ENCODE measurements around the gene APOL4. TPM values are rescaled to one million over a fixed set of nuclear protein-coding genes. Genes with fewer than 3 reads are reported as not detected.
"Not testable (repeated sequence)": the region's sequence is repeated elsewhere in the genome, so short reads cannot be mapped to it uniquely, and the experiment has no call there.

Gene APOL4
- total and polyA plus RNA-seq, 2 donors: 4.8 to 53.0 TPM

DNA sequence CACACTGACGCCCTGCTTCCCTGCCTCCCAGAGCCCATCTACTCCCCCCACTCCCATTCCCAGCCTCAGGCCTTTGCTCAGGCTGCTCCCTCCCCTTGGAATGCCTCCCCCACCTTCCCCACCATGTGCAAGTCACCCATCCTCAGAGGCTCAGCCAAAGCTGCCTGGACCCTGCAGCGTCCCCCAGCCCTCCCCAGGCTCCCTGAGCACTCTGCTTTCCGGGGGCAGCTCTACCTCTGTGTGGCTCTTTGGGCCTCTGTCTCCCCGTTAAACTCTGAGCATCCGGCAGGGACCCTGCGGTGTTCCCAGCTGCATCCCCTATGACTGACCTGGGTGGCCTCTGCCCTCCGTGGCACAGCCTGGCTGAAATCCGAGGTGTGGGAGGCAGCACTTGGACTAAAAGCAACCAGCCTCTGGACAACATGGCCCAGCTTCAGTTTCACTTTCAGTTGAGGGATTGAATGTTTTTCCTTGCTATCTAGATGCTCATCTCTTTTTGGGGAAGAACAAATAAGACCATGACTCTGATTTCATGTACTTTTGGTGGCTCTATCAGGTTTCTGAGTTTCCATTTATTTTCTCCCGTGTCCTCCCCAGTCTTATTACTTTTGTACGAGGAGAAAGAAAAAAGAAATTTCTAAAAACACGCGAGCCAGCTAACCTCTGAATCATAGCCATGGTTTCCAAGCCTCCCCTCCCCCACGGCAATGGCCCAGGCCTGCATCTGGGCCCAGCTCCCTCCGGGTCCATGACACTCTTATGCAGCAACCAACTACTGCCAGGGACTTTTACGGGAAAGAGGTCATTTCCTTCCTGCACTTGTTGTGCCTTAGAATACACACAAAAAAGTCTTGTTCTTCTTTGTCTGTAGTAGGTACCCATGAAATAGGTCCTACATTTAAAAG is 44.8 kb downstream of the APOL4 start:
- Histone ChIP-seq H3K4me3 (ENCODE audit: low read length in 2 of 2) (peak overlapping the region; percentile 38 to 58), H3K27ac (ENCODE audit: low read depth in 1 of 2, low read length in 1 of 2) (peak overlapping the region; percentile 61 to 92), H3K36me3 (ENCODE audit: control insufficient read depth in 2 of 2, insufficient read depth in 2 of 2, low read length in 1 of 2) (no peaks in the 10 kb centered on the region), H3K4me1 (ENCODE audit: control insufficient read depth in 2 of 2, insufficient read depth in 2 of 2, low read length in 2 of 2) (peaks cover 45 to 61% of the 10 kb centered on the region in 2 donors), H3K27me3 (ENCODE audit: control insufficient read depth in 2 of 2, insufficient read depth in 1 of 2, low read length in 1 of 2) (no peaks in the 10 kb centered on the region), H3K9me3 (ENCODE audit: control insufficient read depth in 2 of 2, insufficient read depth in 1 of 2, low read length in 1 of 2) (peaks cover 0 to 7% of the 10 kb centered on the region in 2 donors)
- 8% methylated on average over 15 of the region's 15 CpGs for WGBS
- peak in 7 of 9 donors; percentile 41 to 81 (median 52) for DNase-seq (ENCODE audit: low read depth in 6 of 9, low spot score in 9 of 9)

DNA sequence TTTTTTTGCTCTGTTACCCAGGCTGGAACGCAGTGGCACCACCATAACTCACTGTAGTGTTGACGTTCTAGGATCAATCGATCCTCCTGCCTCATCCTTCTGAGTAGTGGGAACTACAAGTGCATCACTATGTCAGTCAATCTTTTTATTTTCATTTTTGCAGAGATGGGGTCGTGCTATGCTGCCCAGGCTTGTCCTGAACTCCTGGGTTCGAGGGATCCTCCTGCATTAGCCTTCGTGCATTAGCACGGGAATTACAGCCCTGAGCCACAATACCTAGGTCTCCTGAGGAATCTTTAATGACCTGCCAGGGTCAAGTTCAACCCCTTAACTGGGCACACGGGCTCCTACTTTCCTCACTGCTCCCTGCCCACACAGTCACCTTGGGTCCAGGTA is 45.5 kb downstream of the APOL4 start:
- no peak for DNase-seq (ENCODE audit: low read depth in 6 of 9, low spot score in 9 of 9)
- Histone ChIP-seq H3K27ac (ENCODE audit: low read depth in 1 of 2, low read length in 1 of 2) (peak overlapping the region; percentile 61 to 92), H3K27me3 (ENCODE audit: control insufficient read depth in 2 of 2, insufficient read depth in 1 of 2, low read length in 1 of 2) (no peaks in the 10 kb centered on the region), H3K36me3 (ENCODE audit: control insufficient read depth in 2 of 2, insufficient read depth in 2 of 2, low read length in 1 of 2) (no peaks in the 10 kb centered on the region), H3K9me3 (ENCODE audit: control insufficient read depth in 2 of 2, insufficient read depth in 1 of 2, low read length in 1 of 2) (peaks cover 0 to 5% of the 10 kb centered on the region in 2 donors), H3K4me1 (ENCODE audit: control insufficient read depth in 2 of 2, insufficient read depth in 2 of 2, low read length in 2 of 2) (peaks cover 39 to 55% of the 10 kb centered on the region in 2 donors), H3K4me3 (ENCODE audit: low read length in 2 of 2) (peak overlapping the region; percentile 38 to 58)
- WGBS: 81% methylated on average over 8 of the region's 8 CpGs

DNA sequence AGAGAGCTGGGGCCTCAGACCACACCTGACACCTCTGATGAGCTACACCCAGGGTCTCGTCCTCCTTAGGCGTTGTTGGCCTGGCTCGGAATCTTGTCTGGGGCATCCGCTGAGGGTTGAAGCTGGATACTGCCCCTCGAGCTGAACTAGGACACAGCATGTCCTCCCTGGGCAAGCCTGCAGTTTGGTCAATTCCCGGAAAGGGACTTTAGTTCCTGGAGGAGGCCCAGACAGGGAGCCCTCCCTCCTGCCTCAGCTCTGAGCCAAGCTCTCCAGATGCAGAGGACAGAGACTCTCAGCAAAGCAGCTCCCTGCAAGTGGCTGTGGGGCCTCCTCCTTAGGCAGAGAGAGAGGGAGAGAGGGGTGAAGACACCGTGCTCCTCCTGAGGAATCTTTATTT is 45.9 kb downstream of the APOL4 start:
- no peak overlapping the region for H3K4me3 ChIP-seq (ENCODE audit: low read length in 2 of 2)
- H3K27me3 ChIP-seq (ENCODE audit: control insufficient read depth in 2 of 2, insufficient read depth in 1 of 2, low read length in 1 of 2): no peaks in the 10 kb centered on the region
- H3K4me1 ChIP-seq (ENCODE audit: control insufficient read depth in 2 of 2, insufficient read depth in 2 of 2, low read length in 2 of 2): peaks cover 35 to 51% of the 10 kb centered on the region in 2 donors
- 82% methylated on average over 7 of the region's 7 CpGs for WGBS
- peak overlapping the region; percentile 3 to 50 for H3K27ac ChIP-seq (ENCODE audit: low read depth in 1 of 2, low read length in 1 of 2)
- no peaks in the 10 kb centered on the region for H3K36me3 ChIP-seq (ENCODE audit: control insufficient read depth in 2 of 2, insufficient read depth in 2 of 2, low read length in 1 of 2)
- peaks cover 0 to 5% of the 10 kb centered on the region in 2 donors for H3K9me3 ChIP-seq (ENCODE audit: control insufficient read depth in 2 of 2, insufficient read depth in 1 of 2, low read length in 1 of 2)
- DNase-seq (ENCODE audit: low read depth in 6 of 9, low spot score in 9 of 9): peak in 1 of 9 donors; percentile 37

DNA sequence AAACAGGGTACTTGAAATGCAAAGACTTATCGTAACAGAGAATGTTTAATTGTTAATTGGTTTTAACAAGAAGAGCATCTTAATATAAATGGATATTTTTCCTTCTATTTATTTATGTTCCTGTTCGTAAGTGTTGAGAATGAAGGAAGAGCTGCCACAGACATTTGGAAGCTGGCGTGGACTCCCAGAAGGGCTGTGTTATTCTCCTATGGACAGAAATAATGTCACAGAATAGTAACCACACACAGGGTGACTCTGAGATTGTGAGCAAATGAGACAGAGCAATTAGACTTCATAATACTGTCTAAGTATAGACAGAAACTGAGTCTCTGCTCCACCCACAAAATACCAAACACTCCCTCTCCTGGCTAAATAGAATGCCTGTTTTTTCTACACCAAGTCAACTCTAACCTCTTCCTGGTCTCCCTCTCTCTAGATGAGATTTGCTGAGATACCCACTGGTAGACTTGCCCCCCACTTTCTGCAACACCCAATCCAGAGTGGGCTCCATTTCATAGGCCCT is 47.1 kb downstream of the APOL4 start:
- H3K27ac ChIP-seq (ENCODE audit: low read depth in 1 of 2, low read length in 1 of 2): no peak overlapping the region
- H3K4me3 ChIP-seq (ENCODE audit: low read length in 2 of 2): no peak overlapping the region
- WGBS: 98% methylated on average over 3 of the region's 3 CpGs
- H3K36me3 ChIP-seq (ENCODE audit: control insufficient read depth in 2 of 2, insufficient read depth in 2 of 2, low read length in 1 of 2): peaks cover 0 to 1% of the 10 kb centered on the region in 2 donors
- no peaks in the 10 kb centered on the region for H3K27me3 ChIP-seq (ENCODE audit: control insufficient read depth in 2 of 2, insufficient read depth in 1 of 2, low read length in 1 of 2)
- peaks cover 24 to 38% of the 10 kb centered on the region in 2 donors for H3K4me1 ChIP-seq (ENCODE audit: control insufficient read depth in 2 of 2, insufficient read depth in 2 of 2, low read length in 2 of 2)
- DNase-seq (ENCODE audit: low read depth in 6 of 9, low spot score in 9 of 9): no peak
- peaks cover 0 to 5% of the 10 kb centered on the region in 2 donors for H3K9me3 ChIP-seq (ENCODE audit: control insufficient read depth in 2 of 2, insufficient read depth in 1 of 2, low read length in 1 of 2)

DNA sequence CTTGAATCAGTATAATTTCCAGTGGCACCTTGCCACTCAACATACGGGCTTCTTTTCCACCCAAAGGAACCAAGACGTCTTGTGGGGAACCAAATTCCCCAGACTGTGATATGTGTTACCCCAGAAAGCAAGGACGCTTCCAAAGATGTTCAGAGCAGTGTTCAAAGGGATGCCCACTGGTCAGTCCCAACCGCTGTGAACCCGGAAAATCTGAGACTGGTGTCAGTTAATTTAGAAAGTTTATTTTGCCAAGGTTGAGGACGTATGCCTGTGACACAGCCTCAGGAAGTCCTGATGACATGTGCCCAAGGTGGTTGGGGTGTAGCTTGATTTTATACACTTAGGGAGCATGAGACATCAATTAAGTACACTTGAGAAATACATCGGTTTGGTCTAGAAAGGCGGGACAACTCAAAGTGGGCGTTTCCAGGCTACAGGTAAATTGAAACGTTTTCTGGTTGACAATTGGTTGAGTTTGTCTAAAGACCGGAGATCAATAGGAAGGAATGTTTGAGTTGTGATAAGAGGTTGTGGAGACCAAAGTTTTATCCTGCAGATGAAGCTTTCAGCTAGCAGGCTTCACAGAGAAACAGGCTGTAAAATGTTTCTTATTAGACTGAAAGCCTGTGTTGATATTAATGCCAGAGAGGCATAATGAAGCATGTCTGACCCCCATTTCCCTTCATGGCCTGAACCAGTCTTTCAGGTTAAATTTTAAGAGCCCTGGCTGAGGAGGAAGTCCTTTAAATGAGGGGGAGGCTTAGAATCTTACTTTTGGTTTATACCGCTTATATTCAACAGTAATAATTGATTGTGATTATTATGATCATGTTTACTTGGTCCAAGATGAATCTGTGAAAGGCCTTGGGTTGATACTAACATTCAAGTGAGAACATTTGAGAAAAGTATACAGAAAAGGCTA is 47.8 kb downstream of the APOL4 start:
- H3K27me3 ChIP-seq (ENCODE audit: control insufficient read depth in 2 of 2, insufficient read depth in 1 of 2, low read length in 1 of 2): no peaks in the 10 kb centered on the region
- peaks cover 0 to 5% of the 10 kb centered on the region in 2 donors for H3K9me3 ChIP-seq (ENCODE audit: control insufficient read depth in 2 of 2, insufficient read depth in 1 of 2, low read length in 1 of 2)
- H3K4me1 ChIP-seq (ENCODE audit: control insufficient read depth in 2 of 2, insufficient read depth in 2 of 2, low read length in 2 of 2): peaks cover 17 to 31% of the 10 kb centered on the region in 2 donors
- H3K4me3 ChIP-seq (ENCODE audit: low read length in 2 of 2): no peak overlapping the region
- no peak overlapping the region for H3K27ac ChIP-seq (ENCODE audit: low read depth in 1 of 2, low read length in 1 of 2)
- peaks cover 2 to 6% of the 10 kb centered on the region in 2 donors for H3K36me3 ChIP-seq (ENCODE audit: control insufficient read depth in 2 of 2, insufficient read depth in 2 of 2, low read length in 1 of 2)
- WGBS: 89% methylated on average over 12 of the region's 12 CpGs
- no peak for DNase-seq (ENCODE audit: low read depth in 6 of 9, low spot score in 9 of 9)

DNA sequence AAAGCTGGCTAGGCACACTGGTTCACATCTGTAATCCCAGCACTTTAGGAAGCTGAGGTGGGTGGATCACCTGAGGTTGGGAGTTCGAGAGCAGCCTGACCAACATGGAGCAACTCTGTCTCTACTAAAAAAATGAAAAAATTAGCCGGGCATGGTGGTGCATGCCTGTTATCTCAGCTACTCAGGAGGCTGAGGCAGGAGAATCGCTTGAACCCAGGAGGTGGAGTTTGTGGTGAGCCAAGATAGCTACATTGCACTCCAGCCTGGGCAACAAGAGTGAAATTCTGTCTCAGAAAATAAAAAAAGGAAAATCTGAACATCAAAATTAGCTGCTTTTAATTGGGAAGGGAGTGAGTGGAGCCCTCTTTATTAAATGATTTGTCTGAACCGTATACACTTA is 48.8 kb downstream of the APOL4 start:
- WGBS: 95% methylated on average over 4 of the region's 4 CpGs
- peaks cover 7 to 12% of the 10 kb centered on the region in 2 donors for H3K36me3 ChIP-seq (ENCODE audit: control insufficient read depth in 2 of 2, insufficient read depth in 2 of 2, low read length in 1 of 2)

DNA sequence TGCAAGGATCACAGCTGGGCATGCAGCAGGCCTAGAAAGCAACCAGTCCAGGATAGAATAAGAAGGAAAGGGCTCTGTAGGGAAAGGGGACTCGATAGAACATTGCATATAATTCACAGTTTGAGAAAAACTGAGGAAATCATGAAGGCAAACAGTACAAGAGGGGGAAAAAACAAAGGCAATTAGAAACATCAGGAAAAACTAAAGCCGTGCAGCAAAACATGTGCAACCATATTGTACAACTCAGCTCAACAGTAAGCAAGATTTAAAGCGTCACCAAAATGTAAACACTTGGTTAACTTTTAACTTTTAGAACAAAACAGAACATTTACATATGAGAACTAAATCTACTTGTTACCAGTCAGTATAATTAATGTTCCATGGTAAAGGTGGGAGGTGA is 49.5 kb downstream of the APOL4 start:
- Histone ChIP-seq H3K4me3 (ENCODE audit: low read length in 2 of 2) (no peak overlapping the region), H3K4me1 (ENCODE audit: control insufficient read depth in 2 of 2, insufficient read depth in 2 of 2, low read length in 2 of 2) (peaks cover 14 to 22% of the 10 kb centered on the region in 2 donors)
- WGBS: 97% methylated on average over 3 of the region's 3 CpGs

More for the DNA sequence above, 48.8 kb downstream of the APOL4 start:
- not testable (repeated sequence) for DNase-seq (ENCODE audit: low read depth in 6 of 9, low spot score in 9 of 9); H3K27me3 ChIP-seq (ENCODE audit: control insufficient read depth in 2 of 2, insufficient read depth in 1 of 2, low read length in 1 of 2); H3K9me3 ChIP-seq (ENCODE audit: control insufficient read depth in 2 of 2, insufficient read depth in 1 of 2, low read length in 1 of 2); H3K4me3 ChIP-seq (ENCODE audit: low read length in 2 of 2); H3K27ac ChIP-seq (ENCODE audit: low read depth in 1 of 2, low read length in 1 of 2)
- peaks cover 16 to 24% of the 10 kb centered on the region in 2 donors for H3K4me1 ChIP-seq (ENCODE audit: control insufficient read depth in 2 of 2, insufficient read depth in 2 of 2, low read length in 2 of 2)

DNA sequence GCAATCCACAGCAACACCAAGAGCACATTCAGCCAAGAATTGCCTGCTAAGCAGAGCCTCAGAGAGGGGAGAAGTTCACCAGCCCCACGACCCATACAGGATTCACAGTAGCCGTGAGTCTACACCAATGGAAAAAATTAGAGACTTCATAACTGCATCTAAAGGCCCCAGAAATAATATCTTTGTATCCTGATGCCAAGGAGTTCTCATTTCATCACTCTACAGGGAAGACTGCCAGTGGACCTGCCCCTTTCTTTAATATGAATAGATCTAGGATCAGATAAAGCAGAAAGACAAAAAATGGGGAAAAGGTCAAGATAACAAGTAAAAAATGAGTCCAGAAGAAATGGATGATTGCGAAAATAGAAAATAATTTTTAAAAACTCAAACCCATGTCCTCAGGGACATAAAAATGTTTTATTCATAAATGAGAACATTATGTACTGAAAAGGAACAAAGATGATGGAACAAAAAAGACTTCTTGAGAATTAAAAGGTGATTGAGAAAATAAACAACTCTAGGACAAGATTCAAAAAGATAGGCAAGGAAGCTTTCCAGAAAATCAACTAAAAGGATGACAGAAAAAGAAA is 50.5 kb downstream of the APOL4 start:
- peaks cover 7 to 12% of the 10 kb centered on the region in 2 donors for H3K36me3 ChIP-seq (ENCODE audit: control insufficient read depth in 2 of 2, insufficient read depth in 2 of 2, low read length in 1 of 2)
- H3K4me1 ChIP-seq (ENCODE audit: control insufficient read depth in 2 of 2, insufficient read depth in 2 of 2, low read length in 2 of 2): peaks cover 11 to 14% of the 10 kb centered on the region in 2 donors
- H3K27ac ChIP-seq (ENCODE audit: low read depth in 1 of 2, low read length in 1 of 2): no peak overlapping the region
- no peaks in the 10 kb centered on the region for H3K27me3 ChIP-seq (ENCODE audit: control insufficient read depth in 2 of 2, insufficient read depth in 1 of 2, low read length in 1 of 2)
- no peak for DNase-seq (ENCODE audit: low read depth in 6 of 9, low spot score in 9 of 9)
- WGBS: 97% methylated on average over 3 of the region's 3 CpGs
- H3K4me3 ChIP-seq (ENCODE audit: low read length in 2 of 2): no peak overlapping the region
- H3K9me3 ChIP-seq (ENCODE audit: control insufficient read depth in 2 of 2, insufficient read depth in 1 of 2, low read length in 1 of 2): peaks cover 0 to 5% of the 10 kb centered on the region in 2 donors

More for the DNA sequence above, 49.5 kb downstream of the APOL4 start:
- DNase-seq (ENCODE audit: low read depth in 6 of 9, low spot score in 9 of 9): no peak
- Histone ChIP-seq H3K9me3 (ENCODE audit: control insufficient read depth in 2 of 2, insufficient read depth in 1 of 2, low read length in 1 of 2) (peaks cover 0 to 5% of the 10 kb centered on the region in 2 donors), H3K27me3 (ENCODE audit: control insufficient read depth in 2 of 2, insufficient read depth in 1 of 2, low read length in 1 of 2) (no peaks in the 10 kb centered on the region), H3K27ac (ENCODE audit: low read depth in 1 of 2, low read length in 1 of 2) (peak overlapping the region in 1 of 2 donors; percentile 26), H3K36me3 (ENCODE audit: control insufficient read depth in 2 of 2, insufficient read depth in 2 of 2, low read length in 1 of 2) (peaks cover 7 to 12% of the 10 kb centered on the region in 2 donors)
